Epidermal melanocyte (primary cell): ENCODE measurements around the gene UACA.
"Not testable (repeated sequence)": the region's sequence is repeated elsewhere in the genome, so short reads cannot be mapped to it uniquely, and the experiment has no call there.

Experiments used
- DNase-seq: peaks from one replicate; pipeline ENCODE4 v3.0.0; 2011; ENCODE audit warnings: low spot score; ENCODE audit not compliant: insufficient read length

Gene UACA

GRCh38 chr15:70672081-70672480 lies 91.3 kb downstream of the UACA start:
- no peak for DNase-seq

GRCh38 chr15:70670680-70671079 lies 92.7 kb downstream of the UACA start:
- no peak for DNase-seq

- no peak for DNase-seq
These were observed 93.2 kb downstream of the UACA start for GRCh38 chr15:70669966-70670658.

DNA sequence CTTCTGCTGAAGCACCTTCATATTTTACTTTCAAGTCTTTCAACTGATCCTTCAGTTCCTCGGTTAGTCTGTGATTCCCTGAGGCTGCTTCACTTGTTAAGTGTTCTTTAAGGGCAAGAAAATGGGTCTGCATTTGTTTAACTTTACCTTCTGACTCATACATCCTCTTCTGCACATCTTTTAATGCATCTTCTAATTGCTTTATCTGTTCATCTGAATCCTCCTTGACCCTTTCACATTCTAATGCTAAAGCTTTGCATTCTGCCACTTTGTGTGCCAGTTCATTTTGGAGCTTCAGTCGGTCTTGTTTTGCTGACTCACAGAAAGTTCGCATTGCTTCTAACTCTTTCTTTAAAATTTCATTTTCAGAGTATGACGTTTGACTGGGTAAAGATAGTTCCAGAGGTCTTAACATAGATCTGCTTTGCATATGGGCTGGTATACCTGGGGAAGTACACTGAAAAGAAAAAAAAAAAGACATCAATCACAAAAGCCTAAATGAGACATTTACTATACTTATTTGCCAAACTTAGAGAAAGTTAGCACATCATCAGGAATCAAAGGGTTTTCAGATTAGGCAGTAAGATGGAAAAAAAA lies 94.3 kb downstream of the UACA start:
- DNase-seq: no peak

GRCh38 chr15:70665599-70665998 lies 97.8 kb downstream of the UACA start:
- no peak for DNase-seq

GRCh38 chr15:70664494-70664893 lies 98.9 kb downstream of the UACA start:
- no peak for DNase-seq

DNA sequence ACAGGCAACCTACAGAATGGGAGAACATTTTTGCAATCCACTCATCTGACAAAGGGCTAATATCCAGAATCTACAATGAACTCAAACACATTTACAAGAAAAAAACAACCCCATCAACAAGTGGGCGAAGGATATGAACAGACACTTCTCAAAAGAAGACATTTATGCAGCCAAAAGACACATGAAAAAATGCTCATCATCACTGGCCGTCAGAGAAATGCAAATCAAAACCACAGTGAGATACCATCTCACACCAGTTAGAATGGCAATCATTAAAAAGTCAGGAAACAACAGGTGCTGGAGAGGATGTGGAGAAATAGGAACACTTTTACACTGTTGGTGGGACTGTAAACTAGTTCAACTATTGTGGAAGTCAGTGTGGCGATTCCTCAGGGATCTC lies 100.3 kb downstream of the UACA start:
- DNase-seq: not testable (repeated sequence)

- DNase-seq: no peak
These were observed 103.7 kb downstream of the UACA start for GRCh38 chr15:70659662-70660061.

DNA sequence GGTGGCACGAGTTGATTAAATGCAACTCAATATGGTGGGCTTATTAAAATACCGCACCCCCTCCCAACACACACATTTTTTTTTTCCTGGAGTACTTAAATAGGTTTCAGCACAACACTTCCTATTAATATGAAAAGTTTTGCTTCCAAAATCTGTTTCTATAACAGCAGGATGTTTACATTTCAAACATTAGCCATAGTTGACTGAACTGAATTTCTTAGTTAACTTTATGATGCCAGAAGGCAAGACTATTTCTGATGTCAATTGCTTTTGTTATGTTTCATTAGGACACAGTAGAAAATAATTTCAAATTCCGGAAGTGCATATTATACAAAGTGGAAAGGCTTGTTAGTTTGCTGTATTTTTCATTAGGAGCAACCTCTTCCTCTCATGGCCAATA lies 104.7 kb downstream of the UACA start:
- no peak for DNase-seq

DNA sequence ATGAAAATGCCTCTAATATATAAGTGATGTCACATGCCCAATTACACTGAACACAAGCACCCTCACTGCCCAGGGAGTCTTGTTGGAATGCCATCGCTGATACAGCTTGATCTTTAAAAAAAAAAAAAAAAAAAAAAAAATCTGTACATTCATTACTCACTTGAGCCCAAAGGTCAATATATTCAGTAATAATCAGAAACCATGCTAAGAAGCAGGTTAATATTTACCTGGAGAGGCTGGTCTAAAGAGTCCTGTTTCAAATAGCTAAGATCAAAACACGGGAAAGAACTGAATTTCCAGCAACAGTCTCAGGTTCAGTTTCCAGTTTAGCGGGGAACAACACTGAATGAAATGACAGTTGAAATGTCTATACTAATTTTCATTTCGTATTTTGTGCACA lies 109.9 kb downstream of the UACA start:
- no peak for DNase-seq

- no peak for DNase-seq
These were observed 111.0 kb downstream of the UACA start for GRCh38 chr15:70652341-70652740.

DNA sequence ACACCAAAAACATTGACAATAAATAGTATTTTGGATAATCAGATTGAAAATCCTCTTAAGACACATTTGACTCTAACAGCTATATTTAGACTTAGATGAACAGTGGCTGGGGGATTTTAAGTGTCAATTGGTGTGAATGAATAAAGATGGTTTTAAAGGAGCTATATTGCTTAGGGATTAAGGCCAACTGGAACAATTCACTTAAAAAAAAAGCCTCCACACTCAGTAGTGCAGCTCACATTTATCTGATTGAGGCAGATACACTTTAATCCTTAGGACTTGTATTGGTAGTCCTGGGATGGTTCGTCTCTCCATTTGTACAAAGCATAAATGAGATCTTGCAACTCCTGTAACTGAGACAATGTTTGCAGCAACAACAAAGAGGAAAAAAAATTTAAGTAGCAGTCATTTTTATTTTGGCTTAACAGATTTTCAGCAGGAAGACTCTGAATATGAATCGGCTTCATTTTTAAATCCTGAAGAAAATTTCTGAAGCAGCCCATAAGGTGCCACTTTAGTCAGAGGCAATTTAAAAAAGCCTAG lies 112.0 kb downstream of the UACA start:
- DNase-seq: no peak

GRCh38 chr15:70650567-70651302 lies 112.6 kb downstream of the UACA start:
- no peak for DNase-seq

DNA sequence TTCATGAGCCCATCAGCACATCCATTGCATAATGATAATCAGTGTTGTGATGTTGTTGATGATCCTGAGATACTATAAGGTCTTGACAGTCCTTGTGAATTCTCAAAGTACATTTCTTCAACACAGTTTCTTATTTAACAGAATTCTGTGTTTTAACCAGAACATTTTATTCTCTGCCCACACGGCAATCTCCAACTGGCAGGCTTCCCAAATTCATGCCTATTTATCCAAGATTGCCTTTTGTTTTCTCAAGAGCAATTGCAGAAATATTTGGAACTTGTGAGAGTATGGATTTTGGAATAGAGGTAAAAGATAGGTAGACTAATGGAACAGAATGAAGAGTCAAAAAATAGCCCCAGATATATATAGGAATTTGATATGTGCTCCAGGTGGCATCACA lies 116.0 kb downstream of the UACA start:
- DNase-seq: no peak

DNA sequence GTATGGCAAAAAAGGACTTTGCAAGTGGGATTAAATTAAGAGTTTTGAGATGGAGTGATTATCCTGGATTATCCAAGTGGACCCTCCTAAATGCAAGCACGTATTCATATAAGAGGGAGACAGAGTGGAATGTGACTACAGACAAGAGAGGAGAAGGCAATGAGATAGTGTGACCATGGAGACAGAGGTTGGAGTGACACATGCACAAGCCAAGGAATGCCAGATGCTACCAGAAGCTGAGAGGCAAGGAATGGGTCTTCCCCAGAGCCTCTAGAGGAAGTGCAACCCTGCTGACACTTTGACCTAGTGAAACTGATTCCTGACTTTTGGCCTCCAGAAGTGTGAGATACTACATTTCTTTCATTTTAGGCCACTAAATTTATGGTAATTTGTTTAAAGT lies 117.2 kb downstream of the UACA start:
- no peak for DNase-seq

- no peak for DNase-seq
These were observed 119.6 kb downstream of the UACA start for GRCh38 chr15:70643783-70644125.

DNA sequence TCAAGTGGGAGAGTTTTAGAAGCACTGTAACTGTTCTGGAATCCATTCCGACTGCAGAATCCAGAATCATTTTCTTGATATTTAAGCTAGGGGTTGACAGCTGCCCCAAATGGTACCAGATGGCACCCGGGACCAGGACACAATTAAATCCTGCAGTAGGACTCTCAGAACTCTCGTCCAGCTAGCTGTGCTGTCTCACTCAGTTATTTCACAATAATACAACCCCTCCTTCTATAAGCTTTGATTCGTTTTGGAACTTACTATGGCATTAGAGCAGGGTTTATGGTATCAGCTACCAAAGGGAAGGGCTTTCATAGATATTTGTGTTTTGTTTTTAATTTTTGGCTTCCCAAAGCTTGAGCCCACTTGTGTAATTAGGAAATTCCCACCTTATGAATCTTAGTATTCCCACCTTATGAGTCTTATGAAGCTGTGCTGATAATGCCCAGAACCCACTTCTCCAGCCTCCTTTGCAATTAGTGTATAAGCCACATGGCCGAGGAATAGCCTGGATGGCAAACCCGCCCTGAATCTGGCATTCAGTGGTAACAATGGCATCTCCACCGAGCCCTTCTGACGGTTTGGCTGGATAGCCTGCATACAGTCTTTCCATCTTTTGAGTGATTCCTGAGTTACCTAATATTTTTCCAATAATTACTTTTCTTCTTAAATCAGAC lies 120.1 kb downstream of the UACA start:
- DNase-seq: no peak

GRCh38 chr15:70636540-70637165 lies 126.7 kb downstream of the UACA start:
- no peak for DNase-seq

DNA sequence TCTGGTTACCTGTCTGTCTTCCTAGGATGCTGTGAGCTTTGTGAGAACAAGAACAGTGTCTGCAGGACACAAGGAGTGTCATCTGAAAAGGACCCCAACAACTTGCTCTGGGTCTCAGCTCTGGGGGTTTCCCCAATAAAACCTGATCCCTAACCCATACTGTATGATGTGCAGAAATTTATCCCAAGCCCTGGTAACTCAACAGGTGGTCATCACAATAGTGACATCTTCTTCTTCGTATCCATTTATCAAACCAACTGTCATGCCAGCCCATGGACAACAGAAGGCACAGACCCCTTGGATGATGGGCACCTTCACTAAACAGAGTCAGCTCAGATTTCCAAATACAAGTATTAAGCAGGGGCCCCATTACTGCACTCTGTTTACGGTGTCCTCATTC lies 127.5 kb downstream of the UACA start:
- DNase-seq: no peak

GRCh38 chr15:70633991-70634390 lies 129.4 kb downstream of the UACA start:
- no peak for DNase-seq

- no peak for DNase-seq
These were observed 130.1 kb downstream of the UACA start for GRCh38 chr15:70633103-70633831.
